GM04503 (cell line): ENCODE results near the gene CRYBA4.

Source experiments
- DNase-seq: peaks from one replicate; pipeline ENCODE4 v3.0.0-alpha.2; 2012; ENCODE audit warnings: low read depth

CRYBA4 gene

DNA sequence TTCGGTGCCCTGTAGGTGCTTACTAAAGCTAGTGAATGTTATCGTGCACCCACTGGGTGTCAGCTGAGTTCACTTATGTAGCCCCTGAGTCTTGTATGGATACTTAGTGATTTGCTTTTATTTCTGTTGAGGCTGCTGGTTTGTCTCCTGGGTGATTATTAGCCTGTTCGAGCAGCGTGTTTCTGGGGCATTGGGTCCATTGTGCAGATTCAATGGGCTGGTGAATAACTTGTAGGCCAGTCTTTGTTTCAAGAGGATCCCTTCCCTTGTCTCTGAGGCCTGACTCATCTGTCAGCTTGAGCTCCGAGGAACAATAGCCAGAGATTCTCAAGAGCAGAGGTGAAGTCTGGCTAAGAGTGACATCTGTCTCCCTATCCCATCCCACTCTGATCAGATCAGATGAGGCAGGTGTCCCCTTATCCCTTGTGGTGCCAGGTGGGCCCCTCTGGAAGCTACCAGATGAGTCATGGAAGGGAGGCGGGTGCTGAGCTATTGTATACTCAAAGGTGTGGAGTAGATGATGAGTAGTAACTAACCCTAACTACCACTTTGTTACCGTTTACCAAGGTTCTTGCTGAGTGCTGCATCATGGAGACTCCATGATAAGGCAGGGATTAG is 39.3 kb downstream of the CRYBA4 start:
- DNase-seq: no peak

DNA sequence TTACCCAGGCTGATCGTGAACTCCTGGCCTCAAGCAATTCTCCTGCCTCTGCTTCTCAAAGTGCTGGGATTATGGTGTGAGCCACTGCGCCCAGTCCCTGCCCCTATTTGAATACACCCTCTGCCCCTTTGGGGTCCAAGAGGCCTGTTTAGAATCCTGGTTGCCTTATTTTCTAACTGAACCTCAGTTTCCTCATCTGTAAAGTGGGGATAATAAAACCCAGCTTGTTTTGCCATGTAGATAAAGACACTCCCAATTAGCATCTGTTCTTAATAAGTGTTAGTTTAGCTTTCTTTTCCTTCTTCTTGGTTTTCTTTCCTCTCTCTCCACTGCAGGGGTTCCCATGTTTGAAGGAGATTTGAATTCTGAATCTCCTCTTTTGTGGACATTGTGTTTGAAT is 40.4 kb downstream of the CRYBA4 start:
- no peak for DNase-seq

DNA sequence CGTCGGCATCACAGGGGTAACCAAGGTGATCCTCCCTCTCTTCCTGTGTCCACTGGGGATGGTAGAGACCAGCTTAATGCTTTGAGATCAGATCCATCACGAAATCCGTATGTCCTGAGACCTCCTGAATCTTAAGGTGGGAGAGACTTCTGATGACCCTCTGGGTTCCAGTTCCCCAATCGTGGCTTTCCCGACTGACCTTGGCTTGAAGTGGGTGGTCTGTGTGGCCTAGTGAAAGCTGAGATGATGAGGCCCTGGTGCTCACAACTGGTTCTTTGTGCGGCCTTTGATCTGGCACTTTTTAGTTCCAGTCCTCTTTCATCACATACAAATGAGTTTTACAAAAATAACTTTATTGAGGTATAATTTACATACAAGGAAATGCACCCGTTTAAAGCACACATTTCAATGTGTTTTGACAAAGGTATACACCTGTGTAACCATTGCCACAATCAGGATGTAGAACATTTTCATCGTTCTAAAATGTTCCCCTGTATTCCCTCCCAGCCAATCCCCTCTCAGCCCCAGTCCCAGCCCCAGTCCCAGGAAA is 41.7 kb downstream of the CRYBA4 start:
- DNase-seq: no peak

DNA sequence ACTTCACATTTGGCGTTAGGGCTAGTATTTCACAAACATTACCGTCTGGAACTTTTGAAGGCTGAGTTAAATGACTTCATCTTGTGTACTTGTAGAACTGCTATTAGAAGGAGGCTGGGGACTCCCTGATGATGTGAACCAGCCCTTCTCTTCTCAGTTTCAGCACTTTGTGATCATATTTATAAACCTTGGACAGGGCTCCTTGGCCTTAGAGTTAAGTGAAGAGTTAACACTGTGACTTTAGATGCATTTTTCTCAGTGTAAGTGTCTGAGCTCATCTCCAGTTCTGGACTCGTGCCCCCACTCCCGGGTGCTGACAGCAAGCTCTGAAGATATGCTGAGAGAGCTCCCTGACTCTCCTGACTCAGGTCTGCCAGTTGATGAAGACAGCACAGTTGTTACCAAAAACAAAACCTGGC is 44.1 kb downstream of the CRYBA4 start:
- peak; percentile 60 for DNase-seq

- DNase-seq: no peak
Measured at GRCh38 chr22:26667140-26667539, 45.4 kb downstream of the CRYBA4 start.

- DNase-seq: peak; percentile 46
Measured at GRCh38 chr22:26669060-26669481, 47.3 kb downstream of the CRYBA4 start.

DNA sequence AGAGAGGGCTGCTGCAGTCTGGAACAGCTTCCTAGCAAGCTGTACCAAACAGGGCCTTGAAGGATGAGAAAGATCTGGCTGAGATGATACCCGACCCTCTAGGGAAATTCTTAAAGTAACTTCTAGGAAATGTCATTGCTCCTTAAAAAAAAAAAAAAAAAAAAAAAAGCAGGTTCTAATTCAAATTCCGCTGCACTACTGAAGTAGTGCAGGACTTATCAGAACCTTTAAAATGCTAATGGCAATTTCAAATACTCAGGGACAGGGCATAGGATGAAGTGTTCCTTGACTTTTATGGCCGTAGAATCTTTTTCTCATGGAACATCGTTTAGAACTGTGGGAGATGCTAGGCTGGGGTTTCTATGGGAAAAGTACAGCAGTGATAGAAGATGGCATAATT is 48.7 kb downstream of the CRYBA4 start:
- no peak for DNase-seq

DNA sequence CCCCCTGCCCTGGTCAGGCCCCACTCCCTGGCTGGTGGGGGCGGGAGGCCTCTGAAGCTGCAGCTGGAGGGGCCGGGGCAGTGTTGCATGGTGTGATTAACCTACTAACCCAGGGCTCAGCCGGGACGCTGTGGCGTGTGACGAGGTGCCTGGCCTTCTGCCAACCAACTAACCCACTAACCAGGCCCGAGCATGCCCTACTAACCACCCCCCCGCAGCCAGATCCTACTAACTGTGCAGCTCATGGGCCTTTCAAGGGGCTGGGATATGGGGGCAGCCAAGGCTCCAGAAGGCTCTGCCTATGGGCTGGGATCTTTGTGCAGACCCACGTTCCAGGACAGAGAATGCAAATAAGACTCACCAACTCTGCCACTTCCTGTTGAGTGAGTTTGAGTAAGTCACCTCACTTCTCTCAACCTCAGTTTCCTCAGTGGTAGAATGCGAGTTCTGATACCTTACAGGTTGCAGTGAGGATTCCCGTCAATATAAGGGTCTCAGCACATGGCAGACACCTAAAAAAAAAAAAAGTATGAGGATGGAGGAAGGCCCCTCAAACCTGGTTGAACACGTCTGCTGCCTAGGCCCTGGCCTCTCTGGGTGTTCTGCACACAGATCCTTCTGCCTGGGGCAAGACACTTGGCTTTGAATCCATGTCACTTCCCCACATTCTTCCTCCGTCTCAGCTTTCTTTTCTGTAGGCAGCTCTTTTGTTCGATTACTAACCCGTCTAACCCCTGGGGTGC is 49.7 kb downstream of the CRYBA4 start:
- no peak for DNase-seq

GRCh38 chr22:26672060-26672471 is 50.3 kb downstream of the CRYBA4 start:
- no peak for DNase-seq

DNA sequence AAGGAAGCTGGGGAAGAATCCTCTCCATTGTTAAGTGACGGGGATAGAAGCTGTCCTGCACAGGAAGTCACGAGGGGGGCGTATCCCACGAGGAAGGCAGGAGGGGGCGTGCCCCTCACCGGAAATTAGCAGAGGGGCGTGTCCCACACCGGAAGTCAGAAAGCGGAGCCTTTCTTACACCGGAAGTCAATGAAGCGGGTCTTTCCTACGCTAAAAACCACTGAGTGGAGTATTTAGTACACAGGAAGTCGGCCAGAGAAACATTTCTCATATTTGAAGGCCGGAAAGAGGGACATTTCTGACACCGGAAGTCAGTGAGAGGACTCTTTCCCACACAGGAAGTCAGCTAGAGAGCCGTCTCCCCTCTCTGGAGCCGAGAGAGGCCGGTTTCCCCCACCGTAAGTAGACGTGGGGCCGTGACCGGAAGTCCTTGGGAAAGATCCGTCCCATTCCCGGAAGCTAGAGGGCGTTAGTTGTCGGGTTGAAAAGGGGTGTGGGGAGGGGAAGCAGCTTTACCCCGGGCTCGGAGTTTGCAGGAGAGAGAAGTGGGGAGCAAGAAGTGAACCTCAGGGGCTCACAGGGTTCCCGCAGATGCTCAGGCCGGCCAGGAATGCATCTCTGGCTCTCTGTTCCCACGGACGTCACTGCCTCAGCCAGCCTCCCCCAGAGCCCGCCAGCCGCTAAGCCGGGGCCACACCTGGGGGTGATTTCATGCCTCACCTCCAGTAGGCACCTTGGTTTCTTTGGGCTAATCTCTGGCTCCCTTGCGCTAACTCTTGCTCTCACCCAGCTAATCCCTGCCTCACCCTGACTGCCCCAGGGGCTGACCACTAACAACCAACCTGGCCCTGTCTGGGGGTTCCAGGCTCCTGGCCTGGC is 51.1 kb downstream of the CRYBA4 start:
- peak; percentile 83 for DNase-seq

- no peak for DNase-seq
Measured at GRCh38 chr22:26673486-26673885, 51.7 kb downstream of the CRYBA4 start.

- DNase-seq: no peak
Measured at GRCh38 chr22:26674211-26675190, 52.7 kb downstream of the CRYBA4 start.

DNA sequence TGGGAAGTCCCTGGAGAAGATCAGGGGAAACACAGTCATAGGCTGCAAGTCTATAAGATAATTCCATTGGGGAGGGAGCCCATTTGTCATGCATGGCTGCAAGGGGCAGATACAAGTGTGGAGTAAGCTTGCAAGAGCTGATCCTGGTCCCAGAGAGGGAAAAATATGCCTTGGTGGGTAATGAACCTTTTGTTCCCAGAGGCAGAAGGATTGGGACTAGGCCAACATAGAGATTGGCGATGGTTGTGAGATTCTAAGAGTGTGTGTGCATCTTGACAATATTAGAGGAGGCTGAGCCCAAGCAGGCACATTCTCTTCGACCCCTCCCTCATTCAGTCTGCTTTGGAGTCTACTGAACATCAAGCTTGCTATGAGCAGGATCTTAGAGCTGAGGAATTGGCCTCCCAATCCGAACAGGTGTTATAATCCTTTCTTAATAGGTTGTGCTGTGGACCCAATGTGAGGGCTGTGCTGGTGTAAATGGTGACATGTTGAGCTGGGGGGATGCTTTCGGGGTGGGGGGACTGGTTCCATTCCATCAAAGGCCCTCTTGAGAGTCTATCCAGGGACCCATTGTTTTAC is 54.0 kb downstream of the CRYBA4 start:
- DNase-seq: no peak

DNA sequence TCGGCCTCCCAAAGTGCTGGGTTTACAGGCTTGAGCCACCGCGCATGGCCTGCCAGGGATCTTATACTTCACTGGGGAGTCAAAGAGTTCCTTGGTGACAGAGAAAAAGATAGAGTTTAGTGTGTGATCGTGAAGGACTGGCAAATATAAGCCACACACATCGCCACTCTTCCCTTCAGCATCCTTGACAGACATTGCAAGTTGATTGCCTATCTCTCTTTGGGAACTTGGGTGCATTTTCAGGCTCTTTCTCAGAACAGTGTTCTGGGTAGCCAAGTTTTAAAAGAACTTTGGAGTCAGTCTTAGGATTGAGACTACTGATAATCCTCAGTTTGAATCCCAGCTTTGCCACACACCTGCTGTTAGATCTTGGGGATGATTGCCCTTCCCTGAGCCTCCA is 55.5 kb downstream of the CRYBA4 start:
- DNase-seq: no peak

- DNase-seq: no peak
Measured at GRCh38 chr22:26679003-26679629, 57.4 kb downstream of the CRYBA4 start.
